Measurements from ENCODE around the gene F2RL3.
"Not testable (repeated sequence)": the region's sequence is repeated elsewhere in the genome, so short reads cannot be mapped to it uniquely, and the experiment has no call there.

F2RL3 gene

GRCh38 chr19:16940063-16940462 lies 51.3 kb downstream of the F2RL3 start:
- H3K27me3 Mint-ChIP-seq; H3K4me1 Mint-ChIP-seq (ENCODE audit: low read depth); H3K9me3 Mint-ChIP-seq (ENCODE audit: low read depth); H3K27ac Mint-ChIP-seq; H3K36me3 Mint-ChIP-seq; H3K4me3 Mint-ChIP-seq: not testable (repeated sequence)

- H3K36me3 Mint-ChIP-seq: no peaks in the 10 kb centered on the region
- H3K4me1 Mint-ChIP-seq (ENCODE audit: low read depth): no peaks in the 10 kb centered on the region
- no peaks in the 10 kb centered on the region for H3K27me3 Mint-ChIP-seq
- no peaks in the 10 kb centered on the region for H3K9me3 Mint-ChIP-seq (ENCODE audit: low read depth)
- H3K27ac Mint-ChIP-seq: no peak overlapping the region
- H3K4me3 Mint-ChIP-seq: no peak overlapping the region
Observed at GRCh38 chr19:16940626-16941025, 51.8 kb downstream of the F2RL3 start.
